ENCODE results near the gene RAB17. TPM values are rescaled to one million over a fixed set of nuclear protein-coding genes. Genes with fewer than 3 reads are reported as not detected.
A peak's percentile ranks its signal among the peaks of the same experiment; 100 is the strongest.

RAB17 gene
- total RNA-seq, 6 experiments from 2014 or later, result 0.13 to 0.36 (median 0.25) TPM; not detected in 2

DNA sequence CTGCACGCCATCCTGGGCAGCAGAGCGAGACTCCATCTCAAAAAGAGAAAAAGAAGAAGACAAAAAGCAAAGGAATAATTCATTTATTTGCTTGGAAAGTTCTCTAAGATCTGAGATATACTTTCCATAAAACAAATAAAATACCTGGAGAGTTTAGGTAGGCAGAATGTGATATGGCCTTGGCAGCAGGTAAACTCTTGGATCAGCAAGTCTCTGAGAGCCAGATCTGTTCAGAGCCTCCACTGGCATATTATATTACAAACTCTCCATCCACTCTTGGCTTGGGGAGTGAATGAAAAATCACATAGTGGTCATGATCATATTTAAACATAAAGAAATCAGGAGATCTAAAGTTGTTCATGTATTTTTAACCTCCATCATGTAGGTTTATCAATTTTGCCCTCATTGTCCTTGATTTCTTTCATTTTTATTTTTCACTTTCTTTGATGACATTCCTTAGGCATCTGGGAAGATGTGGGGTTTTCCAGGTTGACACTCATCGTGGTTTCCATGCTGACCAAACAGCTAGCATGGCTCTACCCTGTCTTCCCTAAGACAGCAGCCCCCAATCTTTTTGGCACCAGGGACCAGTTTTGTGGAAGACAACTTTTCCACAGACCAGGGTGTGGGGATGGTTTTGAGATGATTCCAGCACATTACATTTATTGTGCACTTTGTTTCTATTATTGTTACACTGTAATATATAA lies 47.0 kb upstream of the RAB17 start:
- Mint-ChIP-seq H3K4me3 (no peak overlapping the region), H3K9me3 (peaks cover 9% of the 10 kb centered on the region; the same call in 1 of the 2 replicates), H3K27ac (no peak overlapping the region), H3K27me3 (ENCODE audit: insufficient read depth) (no peaks in the 10 kb centered on the region; the same call in 1 of the 2 replicates), H3K4me1 (ENCODE audit: low read depth) (peaks cover 5% of the 10 kb centered on the region; the same call in 1 of the 2 replicates), H3K36me3 (ENCODE audit: low read depth) (peaks cover 39% of the 10 kb centered on the region)
- DNase-seq, result no peak
- TF ChIP-seq, protein P1, sequence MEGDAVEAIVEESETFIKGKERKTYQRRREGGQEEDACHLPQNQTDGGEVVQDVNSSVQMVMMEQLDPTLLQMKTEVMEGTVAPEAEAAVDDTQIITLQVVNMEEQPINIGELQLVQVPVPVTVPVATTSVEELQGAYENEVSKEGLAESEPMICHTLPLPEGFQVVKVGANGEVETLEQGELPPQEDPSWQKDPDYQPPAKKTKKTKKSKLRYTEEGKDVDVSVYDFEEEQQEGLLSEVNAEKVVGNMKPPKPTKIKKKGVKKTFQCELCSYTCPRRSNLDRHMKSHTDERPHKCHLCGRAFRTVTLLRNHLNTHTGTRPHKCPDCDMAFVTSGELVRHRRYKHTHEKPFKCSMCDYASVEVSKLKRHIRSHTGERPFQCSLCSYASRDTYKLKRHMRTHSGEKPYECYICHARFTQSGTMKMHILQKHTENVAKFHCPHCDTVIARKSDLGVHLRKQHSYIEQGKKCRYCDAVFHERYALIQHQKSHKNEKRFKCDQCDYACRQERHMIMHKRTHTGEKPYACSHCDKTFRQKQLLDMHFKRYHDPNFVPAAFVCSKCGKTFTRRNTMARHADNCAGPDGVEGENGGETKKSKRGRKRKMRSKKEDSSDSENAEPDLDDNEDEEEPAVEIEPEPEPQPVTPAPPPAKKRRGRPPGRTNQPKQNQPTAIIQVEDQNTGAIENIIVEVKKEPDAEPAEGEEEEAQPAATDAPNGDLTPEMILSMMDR (IDR thresholded peaks at IDR 0.05), result no peak

DNA sequence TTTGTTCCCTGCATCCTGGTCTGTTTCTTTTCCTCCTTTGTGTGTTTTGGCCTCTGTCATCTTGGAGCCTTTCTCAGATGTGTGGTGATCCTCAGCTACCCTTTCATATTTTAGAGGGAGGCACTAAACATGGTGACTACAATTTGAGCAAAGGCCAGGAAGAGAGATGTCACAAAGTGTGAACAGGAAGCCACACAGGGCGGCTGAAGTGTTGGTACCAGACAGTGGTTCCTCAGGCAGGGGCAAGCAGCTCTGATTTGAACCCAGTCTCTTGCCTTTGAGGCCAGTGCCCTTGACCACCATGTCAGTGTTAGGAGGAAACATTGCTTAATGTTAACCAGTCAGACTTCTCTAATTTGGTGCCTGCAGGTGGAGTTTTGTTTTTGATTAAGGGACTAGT lies 46.0 kb upstream of the RAB17 start:
- peaks cover 5% of the 10 kb centered on the region; the same call in 1 of the 2 replicates for H3K4me1 Mint-ChIP-seq (ENCODE audit: low read depth)
- TF ChIP-seq, protein P1 (IDR thresholded peaks at IDR 0.05), result no peak
- no peaks in the 10 kb centered on the region; the same call in 1 of the 2 replicates for H3K27me3 Mint-ChIP-seq (ENCODE audit: insufficient read depth)
- DNase-seq, result no peak
- no peak overlapping the region for H3K27ac Mint-ChIP-seq
- H3K36me3 Mint-ChIP-seq (ENCODE audit: low read depth), result peaks cover 37% of the 10 kb centered on the region
- H3K4me3 Mint-ChIP-seq, result no peak overlapping the region
- peaks cover 9% of the 10 kb centered on the region; the same call in 1 of the 2 replicates for H3K9me3 Mint-ChIP-seq

DNA sequence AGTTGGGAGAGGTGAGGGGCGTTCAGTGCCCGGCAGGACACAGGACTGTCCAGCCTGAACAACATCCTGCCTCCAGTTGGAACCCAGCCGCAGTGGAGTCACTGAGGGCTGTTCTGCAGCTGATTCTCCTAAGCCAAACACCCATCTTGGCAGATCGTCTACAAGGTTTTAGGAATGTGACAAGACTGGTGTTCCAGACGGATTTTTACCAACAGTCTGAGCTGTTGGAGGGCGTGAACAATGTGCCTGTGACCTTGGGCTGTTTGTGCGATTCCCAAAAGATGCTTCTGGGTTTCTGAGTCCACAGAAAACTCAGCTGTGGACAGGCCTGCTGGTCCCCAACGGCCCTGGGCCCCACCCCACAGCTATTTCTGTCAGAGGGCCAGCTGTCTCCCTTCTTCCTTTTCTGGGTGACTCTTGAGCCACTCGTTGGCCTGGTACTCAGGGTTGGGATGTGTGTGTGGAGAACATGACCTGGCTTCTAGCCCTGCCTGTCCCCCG lies 42.6 kb upstream of the RAB17 start:
- H3K9me3 Mint-ChIP-seq, result peaks cover 9% of the 10 kb centered on the region; the same call in 1 of the 2 replicates

DNA sequence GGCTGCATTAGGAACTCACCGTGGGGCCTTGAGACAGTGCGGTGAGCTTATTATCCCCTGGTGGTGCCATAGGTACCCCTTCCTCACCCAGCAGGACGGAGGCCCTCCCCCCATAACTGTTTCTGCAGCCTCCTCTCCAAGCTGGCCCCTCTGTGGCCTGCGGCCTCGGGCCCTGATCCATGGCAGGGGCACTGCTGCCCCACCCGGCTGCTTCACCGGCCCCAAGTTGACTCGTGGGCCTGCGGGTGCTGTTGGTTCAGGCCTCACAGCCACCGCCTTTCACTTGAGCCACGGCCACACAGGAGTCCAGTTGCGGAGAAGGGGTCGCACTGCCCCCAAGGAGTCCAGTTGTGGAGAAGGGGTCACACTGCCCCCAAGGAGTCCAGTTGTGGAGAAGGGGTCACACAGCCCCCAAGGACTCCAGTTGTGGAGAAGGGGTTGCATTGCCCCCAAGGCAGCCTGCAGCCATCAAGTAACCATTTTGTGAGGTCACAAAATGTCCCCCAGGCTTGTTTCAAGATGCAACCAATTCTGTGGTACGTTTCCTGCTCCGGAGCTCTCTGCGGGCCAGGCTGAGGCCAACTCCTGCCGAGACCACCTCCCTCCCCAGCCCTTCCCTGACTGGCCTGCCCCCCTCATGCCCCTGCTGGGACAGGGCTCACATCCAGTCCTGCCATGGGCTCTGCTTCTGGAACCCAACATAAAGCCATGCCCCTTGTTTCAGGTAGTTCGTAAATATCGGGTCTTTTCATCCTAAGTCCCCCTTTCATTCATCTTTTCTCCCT lies 41.5 kb upstream of the RAB17 start:
- peaks cover 2% of the 10 kb centered on the region; the same call in 1 of the 2 replicates for H3K27me3 Mint-ChIP-seq (ENCODE audit: insufficient read depth)
- H3K9me3 Mint-ChIP-seq, result peaks cover 9% of the 10 kb centered on the region; the same call in 1 of the 2 replicates
- peaks cover 34% of the 10 kb centered on the region for H3K4me1 Mint-ChIP-seq (ENCODE audit: low read depth)
- peaks cover 48% of the 10 kb centered on the region for H3K36me3 Mint-ChIP-seq (ENCODE audit: low read depth)
- no peak overlapping the region for H3K4me3 Mint-ChIP-seq
- no peak for DNase-seq
- no peak overlapping the region for H3K27ac Mint-ChIP-seq
- TF ChIP-seq, protein P1 (IDR thresholded peaks at IDR 0.05), result no peak

More for the DNA sequence above, 42.6 kb upstream of the RAB17 start:
- peaks cover 48% of the 10 kb centered on the region for H3K36me3 Mint-ChIP-seq (ENCODE audit: low read depth)
- no peak overlapping the region for H3K4me3 Mint-ChIP-seq
- H3K27ac Mint-ChIP-seq, result no peak overlapping the region
- TF ChIP-seq, protein P1 (IDR thresholded peaks at IDR 0.05), result no peak
- no peak for DNase-seq
- peaks cover 33% of the 10 kb centered on the region for H3K4me1 Mint-ChIP-seq (ENCODE audit: low read depth)
- peaks cover under 1% of the 10 kb centered on the region; the same call in 1 of the 2 replicates for H3K27me3 Mint-ChIP-seq (ENCODE audit: insufficient read depth)

DNA sequence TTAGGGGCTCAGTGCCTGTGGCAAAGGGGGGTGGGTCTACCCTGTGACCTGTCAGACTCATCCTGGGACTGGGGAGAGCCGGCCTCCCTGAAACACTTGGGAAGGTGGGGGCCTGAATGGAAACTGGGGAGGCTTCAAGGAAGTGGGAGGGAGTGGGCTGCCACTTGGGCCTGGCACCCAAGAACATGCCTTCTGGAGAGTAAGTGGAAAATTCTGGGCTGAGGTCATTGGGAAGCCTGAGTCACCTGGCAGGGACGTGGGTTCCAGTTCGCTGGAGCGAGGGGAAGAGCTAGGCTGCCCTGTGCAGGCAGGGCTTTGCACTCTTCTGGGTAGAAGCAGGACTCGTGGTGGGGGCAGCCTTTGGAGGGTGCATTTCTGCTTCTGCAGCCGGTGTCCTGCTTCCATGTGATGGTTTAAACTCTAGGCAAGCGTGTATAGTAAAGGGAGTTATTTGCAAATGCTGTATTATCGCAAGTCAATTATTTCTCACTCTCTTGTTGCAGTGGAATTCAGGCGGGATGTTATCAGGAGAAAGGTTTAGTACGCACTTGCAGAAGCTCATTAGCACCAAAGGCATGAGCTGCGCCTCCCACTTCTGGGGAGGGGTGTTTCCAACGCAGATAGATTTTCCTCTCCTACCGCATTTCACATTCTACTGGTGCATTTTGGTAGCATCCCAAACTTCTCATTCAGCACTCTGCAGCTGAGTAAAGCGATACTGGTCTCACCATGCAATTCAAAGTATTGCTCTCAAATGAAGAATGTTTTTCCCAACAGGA lies 40.7 kb upstream of the RAB17 start:
- H3K36me3 Mint-ChIP-seq (ENCODE audit: low read depth), result peaks cover 41% of the 10 kb centered on the region
- H3K27ac Mint-ChIP-seq, result peak overlapping the region; percentile 30; the same call in 1 of the 2 replicates
- DNase-seq, result no peak
- peaks cover 38% of the 10 kb centered on the region for H3K4me1 Mint-ChIP-seq (ENCODE audit: low read depth)
- H3K27me3 Mint-ChIP-seq (ENCODE audit: insufficient read depth), result peaks cover 5% of the 10 kb centered on the region
- H3K4me3 Mint-ChIP-seq, result no peak overlapping the region
- TF ChIP-seq, protein P1 (IDR thresholded peaks at IDR 0.05), result no peak
- H3K9me3 Mint-ChIP-seq, result peaks cover 9% of the 10 kb centered on the region; the same call in 1 of the 2 replicates
